ENCODE measurements around the gene FAM174A.

The FAM174A gene

DNA sequence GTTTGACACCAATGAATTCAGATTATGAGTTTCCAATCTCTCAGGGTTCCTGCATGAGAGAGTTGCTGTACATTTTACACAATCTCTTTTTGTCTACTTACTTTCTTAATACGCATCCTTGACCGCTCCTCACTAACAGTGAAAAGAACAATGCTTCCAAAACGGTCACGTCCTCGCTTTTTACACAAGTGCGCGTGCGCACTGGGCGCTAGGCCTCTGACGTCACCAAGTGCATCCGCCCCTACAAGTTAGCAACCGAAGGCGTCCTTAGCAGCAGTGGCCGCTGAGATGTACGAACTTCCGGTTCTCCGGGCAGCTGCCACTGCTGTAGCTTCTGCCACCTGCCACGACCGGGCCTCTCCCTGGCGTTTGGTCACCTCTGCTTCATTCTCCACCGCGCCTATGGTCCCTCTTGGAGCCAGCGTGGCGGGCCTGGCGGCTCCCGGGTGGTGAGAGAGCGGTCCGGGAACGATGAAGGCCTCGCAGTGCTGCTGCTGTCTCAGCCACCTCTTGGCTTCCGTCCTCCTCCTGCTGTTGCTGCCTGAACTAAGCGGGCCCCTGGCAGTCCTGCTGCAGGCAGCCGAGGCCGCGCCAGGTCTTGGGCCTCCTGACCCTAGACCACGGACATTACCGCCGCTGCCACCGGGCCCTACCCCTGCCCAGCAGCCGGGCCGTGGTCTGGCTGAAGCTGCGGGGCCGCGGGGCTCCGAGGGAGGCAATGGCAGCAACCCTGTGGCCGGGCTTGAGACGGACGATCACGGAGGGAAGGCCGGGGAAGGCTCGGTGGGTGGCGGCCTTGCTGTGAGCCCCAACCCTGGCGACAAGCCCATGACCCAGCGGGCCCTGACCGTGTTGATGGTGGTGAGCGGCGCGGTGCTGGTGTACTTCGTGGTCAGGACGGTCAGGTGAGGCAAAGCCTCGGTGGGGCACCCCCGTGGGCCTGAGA is at the start of gene FAM174A:
Gene FAM174A, plus strand, starts transcription at position 315 of the 946 bp plus-strand sequence. Its CDS starts 157 bp downstream, at position 472.
- DNase-seq: peak; percentile 94 to 95

DNA sequence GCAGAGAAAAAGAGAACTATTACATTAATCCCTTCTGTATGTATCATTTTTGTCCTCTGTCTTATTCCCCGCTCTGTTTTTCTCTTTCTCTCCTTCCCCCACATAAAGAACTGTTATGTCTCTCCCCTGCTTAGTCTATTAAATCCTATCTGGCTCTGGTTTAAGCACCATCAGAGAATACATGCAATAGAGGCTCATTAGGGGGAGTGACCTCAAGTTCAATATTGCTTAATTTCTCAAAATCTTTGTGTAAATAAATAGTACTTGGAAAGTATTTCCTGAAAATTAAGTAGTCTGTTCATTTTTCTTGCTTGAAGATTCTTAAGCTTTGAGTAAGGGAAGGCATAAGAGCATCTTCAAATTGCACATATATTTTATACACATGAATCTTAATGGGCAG is 41.2 kb upstream of the FAM174A start:
- no peak for DNase-seq

DNA sequence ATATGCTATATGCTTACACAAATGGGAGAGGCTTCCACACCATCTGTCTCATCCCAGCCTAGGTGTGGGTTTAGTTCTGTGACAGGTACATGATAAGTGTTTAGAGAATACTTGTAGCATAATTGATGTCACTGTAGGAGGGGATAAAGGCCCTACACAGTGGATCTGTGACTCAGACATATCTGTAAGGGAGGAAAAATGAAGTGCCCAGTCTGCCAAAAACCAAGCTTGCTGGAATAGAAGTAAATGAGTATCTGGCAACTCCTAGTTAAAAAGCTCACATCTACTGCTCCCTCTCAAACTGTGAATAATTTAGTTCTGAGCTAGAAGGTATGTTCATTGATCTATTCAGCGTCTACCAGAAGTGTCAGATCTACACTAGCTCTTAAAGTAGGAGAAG is 38.9 kb upstream of the FAM174A start:
- no peak for DNase-seq

DNA sequence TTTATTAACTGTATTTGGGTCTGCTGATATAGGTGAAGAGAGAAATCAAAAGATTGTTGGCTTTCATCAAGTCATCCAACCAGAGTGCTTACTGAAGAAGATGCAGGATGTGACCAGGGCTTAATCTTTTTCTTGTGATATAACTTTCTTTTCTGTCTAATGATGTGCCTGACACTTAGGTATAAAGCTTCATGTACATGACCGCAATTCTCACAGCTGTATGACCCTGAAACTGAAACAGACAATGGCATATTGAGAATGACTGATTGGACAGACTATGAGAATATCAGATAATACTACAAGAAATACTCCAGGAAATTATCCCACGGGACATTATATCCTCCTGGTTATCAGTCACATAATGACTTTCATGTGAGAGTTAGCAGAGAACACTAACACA is 32.5 kb upstream of the FAM174A start:
- no peak for DNase-seq

DNA sequence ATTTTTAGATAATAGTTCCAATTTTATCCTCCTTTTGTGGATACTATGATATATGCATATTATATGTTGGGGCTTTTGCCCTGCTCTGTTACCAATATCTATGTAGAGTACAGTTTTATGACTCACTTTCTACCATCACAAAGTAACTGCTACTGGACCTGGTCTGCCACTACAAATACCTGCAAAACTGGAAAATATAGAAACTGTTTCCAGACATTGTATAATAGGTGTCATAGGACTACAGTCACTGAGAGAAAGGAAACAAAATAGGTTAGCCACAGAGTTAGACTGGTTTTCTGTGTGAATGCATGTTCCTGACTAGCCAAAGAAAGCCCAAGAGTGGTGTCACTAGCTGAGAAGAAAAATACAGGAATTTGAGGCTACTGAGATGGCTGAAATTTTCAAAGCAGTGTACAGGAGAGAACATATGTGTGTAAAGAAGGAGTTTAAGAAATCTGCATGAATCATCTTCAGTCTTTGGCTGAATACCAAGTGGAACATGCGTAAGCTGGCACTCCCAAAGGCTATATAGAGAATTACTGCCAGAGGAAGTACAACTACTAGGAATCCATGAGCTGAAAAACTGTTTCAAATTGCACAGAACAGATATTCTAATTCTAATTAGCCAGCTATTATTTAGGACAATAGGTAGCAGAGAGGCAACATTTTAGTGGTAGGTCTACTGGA is 29.0 kb upstream of the FAM174A start:
- no peak for DNase-seq

DNA sequence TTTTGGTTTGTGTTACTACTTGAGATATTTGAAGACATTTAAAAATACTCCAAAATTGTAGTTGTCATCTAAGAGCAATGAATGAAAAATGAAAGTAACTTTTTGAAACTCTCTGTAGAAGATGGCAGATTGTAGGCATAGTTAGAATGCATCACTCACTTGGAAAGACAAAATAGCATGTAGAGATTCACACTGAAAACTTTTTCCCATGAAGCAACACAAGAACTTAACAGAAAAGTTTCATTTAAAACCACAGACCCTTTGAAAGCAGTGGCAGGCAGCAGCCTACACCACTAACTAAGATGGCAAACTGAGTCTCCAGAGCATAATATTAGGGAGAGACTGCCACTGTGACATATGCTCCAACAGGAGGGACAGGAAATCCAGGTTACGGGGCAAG is 18.9 kb upstream of the FAM174A start:
- no peak for DNase-seq

DNA sequence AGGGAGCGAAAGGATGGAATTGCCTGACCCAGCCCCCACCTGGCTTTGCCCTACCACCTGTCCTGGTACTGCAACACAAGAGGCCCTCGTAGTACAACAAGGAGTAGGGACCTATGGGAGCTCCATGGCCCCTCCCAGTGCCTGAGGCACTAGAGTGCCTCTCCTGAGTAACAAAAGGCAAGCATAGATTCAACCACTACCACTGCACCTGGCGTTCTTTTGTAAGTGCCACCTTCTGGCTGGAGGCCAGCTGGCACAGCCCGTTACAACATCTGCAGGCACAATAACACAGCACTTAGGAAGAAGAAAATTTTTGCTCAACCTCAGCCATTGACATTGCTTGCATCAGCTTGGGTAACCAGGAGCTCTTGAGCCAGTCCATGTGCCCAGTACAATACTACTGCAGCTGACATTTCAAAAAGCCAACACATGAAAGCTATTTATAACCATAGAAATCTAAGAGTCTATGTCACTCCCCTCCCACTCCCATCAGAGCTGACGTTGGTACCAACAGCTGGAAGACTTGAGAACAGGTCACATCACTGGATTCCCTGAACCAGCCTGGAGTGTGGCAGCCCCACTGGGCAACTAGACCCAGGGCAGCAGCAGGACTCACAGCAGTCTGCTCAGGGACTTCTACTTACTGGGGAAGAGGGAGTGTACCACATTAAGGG is 17.7 kb upstream of the FAM174A start:
- DNase-seq: no peak

DNA sequence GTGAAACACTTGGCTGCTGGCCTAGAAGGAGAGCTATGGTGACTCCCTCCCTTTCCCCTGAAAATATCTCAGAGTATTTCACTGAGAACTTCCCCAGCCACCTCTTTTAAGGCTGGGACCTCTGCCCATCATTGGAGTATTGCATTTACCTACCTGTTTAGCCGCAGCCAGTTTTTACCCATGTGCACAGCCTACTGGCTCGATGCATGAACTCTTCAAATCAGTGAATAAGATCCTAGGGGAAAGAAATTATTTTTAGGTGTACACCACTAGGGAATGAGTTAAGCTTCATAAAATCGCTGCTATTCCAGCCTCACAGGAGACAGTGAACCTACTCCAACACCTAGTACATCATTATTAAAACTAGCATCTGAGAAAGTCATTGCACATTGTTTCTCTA is 16.8 kb upstream of the FAM174A start:
- no peak for DNase-seq

DNA sequence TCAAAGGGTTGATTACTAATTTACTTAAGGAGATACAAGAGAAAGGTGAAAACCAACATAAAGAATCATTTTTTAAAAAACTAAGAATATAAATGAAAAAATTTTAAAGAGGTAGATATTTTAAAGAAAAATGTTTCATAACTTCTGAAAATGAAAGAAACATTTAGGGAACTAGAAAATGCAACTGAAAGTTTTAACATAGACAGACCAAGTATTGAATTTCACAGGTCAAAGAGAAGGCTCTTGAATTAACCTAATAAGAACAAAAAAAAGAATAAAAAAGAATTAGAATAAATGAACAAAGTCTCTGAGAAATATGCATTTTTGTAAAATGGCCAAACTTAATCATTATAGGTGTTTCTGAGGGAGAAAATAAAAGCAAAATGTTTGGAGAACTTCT is 16.1 kb upstream of the FAM174A start:
- no peak for DNase-seq

DNA sequence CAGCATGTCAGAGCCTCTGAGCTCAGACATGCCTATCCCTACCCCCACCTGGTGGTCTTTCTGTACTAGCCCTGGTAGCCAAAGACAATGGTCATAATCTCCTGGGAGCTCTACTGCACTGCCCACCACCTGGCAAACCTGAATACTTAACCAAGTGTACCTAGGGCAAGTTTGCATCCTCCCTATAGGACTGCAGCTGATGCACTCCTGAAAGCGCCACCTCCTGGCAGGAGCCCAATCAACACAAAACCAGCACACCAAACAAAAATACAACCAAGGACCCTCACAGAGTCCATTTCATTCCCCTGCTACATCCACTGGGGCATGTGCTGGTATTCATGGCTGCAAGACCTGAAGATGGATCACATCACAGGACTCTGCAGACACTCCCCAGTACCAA is 14.8 kb upstream of the FAM174A start:
- no peak for DNase-seq

DNA sequence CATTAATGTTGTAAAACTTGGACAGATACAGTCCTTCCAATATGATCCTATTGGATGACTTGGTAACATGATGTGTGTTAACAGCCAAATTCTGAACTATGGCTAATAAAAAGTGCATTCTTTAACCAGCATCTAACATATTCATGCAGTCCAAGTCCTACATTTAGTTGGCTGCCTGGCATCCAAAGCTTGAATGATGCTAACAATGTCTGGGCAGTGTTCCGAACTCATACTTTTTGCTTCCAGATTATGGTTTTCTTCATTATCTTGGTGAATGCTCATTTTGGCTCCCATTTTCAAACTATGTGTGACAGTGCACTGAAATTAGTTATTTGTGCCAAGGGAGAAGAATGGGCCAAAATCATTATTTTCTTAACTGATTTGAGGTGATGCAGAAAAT is 2.8 kb downstream of the FAM174A start:
- DNase-seq: no peak

DNA sequence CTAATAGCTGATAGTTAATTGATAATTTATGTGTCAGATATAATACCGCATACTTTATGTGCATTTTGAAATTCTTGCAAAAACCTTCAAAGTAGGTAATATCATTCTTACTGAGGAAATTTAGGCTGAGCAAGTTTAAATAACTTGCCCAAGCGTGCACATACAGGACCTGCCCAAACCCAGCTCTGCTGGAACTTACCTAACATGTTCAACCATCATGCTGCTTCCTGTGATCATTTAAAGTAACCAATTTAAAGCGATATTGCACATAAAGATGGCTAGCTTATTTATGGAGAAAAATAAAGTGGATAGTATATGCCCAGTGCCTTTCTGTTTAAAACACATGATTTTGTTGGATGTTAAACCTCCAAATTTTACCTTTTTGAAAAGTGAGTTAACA is 4.3 kb downstream of the FAM174A start:
- no peak for DNase-seq

DNA sequence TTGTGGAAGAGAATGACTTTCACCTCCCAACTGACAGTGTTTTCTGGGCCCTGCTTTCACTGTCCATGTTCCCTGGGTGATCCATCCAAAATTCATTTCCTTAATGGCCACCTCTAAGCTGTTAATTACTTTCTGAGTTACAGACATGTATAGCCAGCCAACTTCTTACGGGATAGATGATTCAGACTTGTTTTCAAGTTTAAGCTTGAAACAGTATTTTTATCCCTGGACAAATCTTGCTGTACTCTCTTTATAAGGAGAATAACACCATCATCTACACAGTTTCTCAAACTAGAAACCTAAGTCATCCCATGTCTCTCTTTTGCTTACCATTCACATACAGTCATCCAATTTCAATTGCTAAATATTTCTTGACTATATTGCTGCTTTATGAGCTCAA is 6.9 kb downstream of the FAM174A start:
- DNase-seq: no peak

DNA sequence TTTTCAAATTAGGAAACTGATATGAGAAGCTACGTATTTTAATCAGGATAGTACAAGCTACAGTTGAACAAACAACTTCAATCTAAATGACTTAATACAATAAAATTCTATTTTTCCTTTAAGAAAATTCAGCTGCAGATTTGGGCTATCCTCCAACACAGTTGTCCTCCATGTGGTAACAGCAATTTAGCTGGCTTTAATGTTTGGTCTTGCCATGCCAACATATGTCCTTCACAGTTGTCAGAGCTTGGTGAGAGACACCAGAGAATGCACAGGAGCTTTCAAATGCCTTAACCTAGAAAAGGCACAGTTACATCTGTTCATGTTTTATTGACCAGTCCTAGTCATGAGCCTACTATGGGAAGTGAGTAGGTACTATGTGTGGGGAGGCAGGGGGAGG is 10.8 kb downstream of the FAM174A start:
- DNase-seq: no peak

DNA sequence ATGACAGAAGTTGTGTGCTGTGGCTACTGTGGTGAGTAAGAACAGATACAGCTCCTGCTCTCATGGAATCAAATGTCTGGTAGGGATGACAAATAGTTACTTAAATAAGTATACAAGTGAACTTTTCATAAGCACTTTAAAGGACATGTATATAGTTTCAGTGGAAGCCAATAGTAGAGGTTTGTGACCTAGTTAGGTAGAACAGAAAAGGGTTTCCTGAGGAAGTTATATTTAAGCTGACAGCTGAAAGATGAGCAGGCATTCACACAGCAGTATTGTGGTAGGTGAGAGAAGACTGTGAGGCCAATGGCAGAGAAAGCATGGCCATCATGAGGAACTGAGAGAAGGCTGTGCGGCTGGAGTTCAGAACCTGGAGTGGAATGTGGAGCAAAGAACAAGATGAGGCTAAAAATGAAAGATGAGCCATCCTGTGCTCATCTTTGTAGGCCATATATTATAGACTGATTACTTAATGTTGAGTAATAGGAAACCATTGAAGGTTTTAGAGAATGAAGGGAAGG is 15.4 kb downstream of the FAM174A start:
- DNase-seq: no peak

DNA sequence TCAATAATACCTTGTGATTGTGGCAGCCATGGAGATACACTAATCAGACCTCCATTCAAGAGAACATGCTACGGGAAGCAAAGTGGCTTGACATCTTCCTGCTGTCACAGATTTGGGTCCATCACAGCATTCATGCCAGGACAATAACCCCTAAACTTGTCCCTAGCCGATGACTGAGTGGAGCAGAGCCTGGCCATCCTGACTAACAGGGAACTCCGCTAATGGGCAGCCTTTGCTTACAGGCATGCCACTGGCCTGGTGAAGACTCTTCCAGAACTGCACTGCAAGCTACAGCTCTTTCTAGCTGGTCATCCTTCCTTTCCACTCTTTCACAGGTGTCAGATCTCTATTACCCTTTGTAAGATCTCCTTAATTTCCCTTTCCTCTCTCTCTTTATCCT is 16.0 kb downstream of the FAM174A start:
- DNase-seq: no peak

DNA sequence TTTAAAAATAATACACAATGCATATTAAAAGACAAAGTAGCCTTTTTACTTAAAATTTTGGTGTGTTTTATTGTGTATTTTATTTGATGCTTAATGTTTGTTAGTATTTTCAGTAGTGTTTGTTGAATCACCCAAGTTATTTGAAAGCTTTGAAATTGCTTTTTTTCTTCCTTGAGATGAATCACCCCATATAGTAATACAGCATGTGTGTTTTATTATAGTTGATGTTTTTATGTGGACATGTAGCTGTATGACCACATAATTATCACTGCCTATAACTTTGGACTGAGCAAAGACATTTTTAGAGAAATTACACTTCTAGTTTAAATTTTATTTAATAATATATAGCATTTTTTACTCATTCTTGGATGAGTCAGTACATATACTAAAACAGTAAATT is 18.0 kb downstream of the FAM174A start:
- DNase-seq: no peak

DNA sequence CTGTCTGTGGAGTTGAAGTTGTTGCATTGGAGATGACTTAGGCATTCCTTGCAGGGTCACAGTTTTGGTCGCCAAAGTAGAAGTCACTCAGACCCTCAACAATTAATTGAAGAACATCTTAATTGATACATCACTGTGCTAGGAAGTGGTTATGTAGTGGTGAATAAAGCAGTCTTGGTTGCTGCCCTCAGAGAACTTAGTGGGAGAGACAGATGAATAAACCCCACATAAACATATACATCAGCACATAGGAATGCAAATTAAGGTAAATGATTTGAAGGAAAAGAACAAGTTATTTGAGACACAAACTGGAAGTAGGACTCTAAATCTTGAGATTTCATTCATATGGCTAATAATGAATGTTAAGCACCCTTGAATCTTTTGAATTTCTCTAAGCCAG is 25.7 kb downstream of the FAM174A start:
- DNase-seq: no peak

DNA sequence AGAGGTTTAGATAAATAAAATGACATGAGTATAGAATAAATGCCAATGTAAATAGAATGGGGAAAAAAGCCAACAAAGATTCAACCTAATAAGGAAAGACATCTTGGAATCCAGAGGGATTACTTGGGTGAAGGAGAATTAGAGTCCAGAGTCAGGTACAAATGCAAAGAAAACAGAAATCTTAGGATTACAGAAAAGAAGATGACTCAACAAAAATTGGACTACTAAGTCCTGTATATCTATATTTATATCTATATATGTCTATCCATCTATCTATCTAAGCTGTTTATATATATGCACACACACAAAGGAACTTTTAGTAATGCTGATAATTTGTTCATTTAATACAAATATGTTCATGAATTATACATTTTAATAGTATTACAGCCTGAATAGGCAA is 27.6 kb downstream of the FAM174A start:
- no peak for DNase-seq

DNA sequence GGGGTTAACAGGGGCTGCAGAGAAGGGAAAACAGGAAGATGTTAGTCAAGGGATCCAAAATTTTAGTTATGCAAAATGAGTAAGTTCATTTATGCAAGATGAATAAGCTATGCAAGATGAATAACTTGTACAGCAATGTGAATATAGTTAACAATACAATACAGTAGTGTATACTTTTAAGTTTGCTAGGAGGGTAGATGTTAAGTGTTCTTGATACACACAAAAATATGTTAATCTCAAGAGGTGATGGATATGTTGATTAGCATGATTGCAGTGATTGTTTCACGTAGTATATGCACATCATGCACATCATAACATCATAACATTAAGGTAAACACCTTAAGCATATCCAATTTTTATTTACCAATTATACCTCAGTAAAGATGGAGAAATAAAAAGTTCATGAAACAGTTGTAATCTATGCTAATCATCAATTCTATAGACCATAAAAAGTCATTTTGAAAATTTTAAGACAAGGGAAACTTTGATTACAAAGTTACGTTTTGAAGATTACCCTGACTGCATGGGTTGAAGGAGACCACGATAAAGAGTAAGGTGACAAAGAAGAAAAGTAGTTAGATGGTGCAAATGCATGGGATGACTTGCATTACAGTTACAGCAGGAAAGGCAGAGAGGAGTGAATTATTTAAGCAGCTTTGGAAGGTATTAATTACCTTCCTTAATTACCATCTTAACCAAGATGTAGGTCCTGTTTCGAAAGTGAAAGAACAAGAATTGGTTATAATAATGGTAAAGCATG is 31.4 kb downstream of the FAM174A start:
- no peak for DNase-seq

DNA sequence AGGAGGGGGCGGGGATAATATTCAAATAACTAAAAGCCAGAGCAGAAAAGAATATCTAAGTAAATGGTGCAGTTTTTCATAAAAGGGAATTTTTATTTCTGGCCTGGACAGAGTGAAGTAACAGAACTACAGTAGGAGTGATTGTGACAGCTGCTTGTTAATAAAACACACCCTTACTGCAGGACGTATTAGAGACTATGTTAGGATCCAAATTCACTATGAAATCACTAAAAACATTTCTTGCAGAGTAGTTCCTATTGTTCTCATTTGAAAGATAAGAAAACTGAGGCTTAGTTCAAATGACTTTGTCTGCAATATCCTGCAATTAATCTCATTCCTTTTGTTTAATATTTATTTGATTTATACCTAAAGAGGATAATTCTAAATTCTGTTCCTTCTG is 39.5 kb downstream of the FAM174A start:
- no peak for DNase-seq

DNA sequence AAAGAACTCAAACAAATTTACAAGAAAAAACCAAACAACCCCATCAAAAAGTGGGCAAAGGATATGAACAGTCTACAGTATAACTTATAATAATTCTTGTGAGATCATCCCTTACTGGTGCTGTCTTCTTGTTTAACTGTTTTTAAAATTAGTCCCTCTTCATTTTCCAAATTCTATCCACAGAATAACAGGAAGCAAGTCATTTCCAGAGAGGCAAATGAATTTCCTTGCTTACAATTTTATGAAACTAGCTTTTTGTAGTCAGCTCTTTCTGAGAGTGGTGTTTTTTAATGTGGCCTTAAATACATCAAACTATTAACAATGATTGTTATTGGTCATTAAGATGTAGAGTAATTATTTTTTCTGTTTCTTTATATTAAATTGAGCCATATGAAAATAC is 40.6 kb downstream of the FAM174A start:
- DNase-seq: no peak
